Mammary epithelial cell (primary cell): ENCODE data around the gene PSMB10.

Experiments
- CTCF ChIP-seq, 2 donors: IDR thresholded peaks in 1 of 2; conservative IDR thresholded peaks in 1 of 2; 2 replicates each; pipeline ENCODE4 v1.5.1; 2011 to 2012; ENCODE audit warnings: inconsistent platforms in 2 of 2, low read length in 2 of 2, mild to moderate bottlenecking in 2 of 2, control low read depth in 1 of 2, low read depth in 1 of 2; ENCODE audit not compliant: insufficient read depth in 1 of 2; ENCODE audit errors: extremely low read depth in 1 of 2
- EZH2 ChIP-seq: IDR thresholded peaks from 2 replicates; pipeline ENCODE4 v1.6.1; 2012; ENCODE audit warnings: low read length, inconsistent platforms, borderline replicate concordance

GRCh38 chr16:67901734-67902133 lies 34.9 kb downstream of the PSMB10 start:
- TF ChIP-seq CTCF (conservative IDR thresholded peaks at IDR 0.05 in 1 of 2, IDR thresholded peaks at IDR 0.05 in 1 of 2; ENCODE audit: extremely low read depth in 1 of 2, insufficient read depth in 1 of 2, low read depth in 1 of 2, low read length in 2 of 2) (no peak), EZH2 (no peak)
